NOMO-1 treated with DMSO at 0.1 percent for 48 hours (cell line): ENCODE results near the gene BBX.

Experiments
- DNase-seq: peaks from one replicate; lab custom pipeline; 2025; ENCODE audit not compliant: unreplicated experiment; lab: John Stamatoyannopoulos, UW

The BBX gene

GRCh38 chr3:107794664-107795443 lies 272.1 kb downstream of the BBX start:
- no peak for DNase-seq

- DNase-seq: no peak
These were observed 272.8 kb downstream of the BBX start for GRCh38 chr3:107795514-107796094.

GRCh38 chr3:107796791-107797190 lies 274.0 kb downstream of the BBX start:
- peak; percentile 76 for DNase-seq

GRCh38 chr3:107797586-107797985 lies 274.8 kb downstream of the BBX start:
- DNase-seq: no peak

- DNase-seq: no peak
These were observed 275.6 kb downstream of the BBX start for GRCh38 chr3:107798381-107798780.

- no peak for DNase-seq
These were observed 277.9 kb downstream of the BBX start for GRCh38 chr3:107800710-107801109.

GRCh38 chr3:107803170-107803569 lies 280.4 kb downstream of the BBX start:
- no peak for DNase-seq

- no peak for DNase-seq
These were observed 283.3 kb downstream of the BBX start for GRCh38 chr3:107806021-107806420.

- DNase-seq: no peak
These were observed 283.8 kb downstream of the BBX start for GRCh38 chr3:107806536-107806935.

GRCh38 chr3:107810171-107811071 lies 287.7 kb downstream of the BBX start:
- DNase-seq: peak; percentile 90

- DNase-seq: no peak
These were observed 290.3 kb downstream of the BBX start for GRCh38 chr3:107813026-107813425.

GRCh38 chr3:107816107-107816506 lies 293.3 kb downstream of the BBX start:
- peak; percentile 57 for DNase-seq

- no peak for DNase-seq
These were observed 294.3 kb downstream of the BBX start for GRCh38 chr3:107817076-107817475.

- no peak for DNase-seq
These were observed 295.3 kb downstream of the BBX start for GRCh38 chr3:107818025-107818424.

- no peak for DNase-seq
These were observed 296.9 kb downstream of the BBX start for GRCh38 chr3:107819656-107820055.

- no peak for DNase-seq
These were observed 299.5 kb downstream of the BBX start for GRCh38 chr3:107822308-107822707.

GRCh38 chr3:107824822-107825371 lies 302.1 kb downstream of the BBX start:
- no peak for DNase-seq

- no peak for DNase-seq
These were observed 302.8 kb downstream of the BBX start for GRCh38 chr3:107825556-107825955.

- DNase-seq: no peak
These were observed 304.0 kb downstream of the BBX start for GRCh38 chr3:107826727-107827126.

GRCh38 chr3:107829185-107829584 lies 306.4 kb downstream of the BBX start:
- DNase-seq: no peak

- DNase-seq: no peak
These were observed 308.8 kb downstream of the BBX start for GRCh38 chr3:107831590-107831989.
